ENCODE data around the gene SP5.

GRCh38 chr2:170737821-170738220 lies 22.7 kb downstream of the SP5 start:
- no peak for TF ChIP-seq CTCF (IDR thresholded peaks at IDR 0.05 in 4 of 5, conservative IDR thresholded peaks at IDR 0.05 in 1 of 5)
- TF ChIP-seq POLR2A (IDR thresholded peaks at IDR 0.05) = no peak

Measured in gastrocnemius medialis (tissue), 4 donors.